Measurements from ENCODE around the gene MSMO1.
A peak's percentile ranks its signal among the peaks of the same experiment; 100 is the strongest.
"Not testable (repeated sequence)": the region's sequence is repeated elsewhere in the genome, so short reads cannot be mapped to it uniquely, and the experiment has no call there.

The MSMO1 gene

GRCh38 chr4:165325732-165326512 is 1.5 kb upstream of the MSMO1 start:
- DNase-seq, result peak; percentile 30

DNA sequence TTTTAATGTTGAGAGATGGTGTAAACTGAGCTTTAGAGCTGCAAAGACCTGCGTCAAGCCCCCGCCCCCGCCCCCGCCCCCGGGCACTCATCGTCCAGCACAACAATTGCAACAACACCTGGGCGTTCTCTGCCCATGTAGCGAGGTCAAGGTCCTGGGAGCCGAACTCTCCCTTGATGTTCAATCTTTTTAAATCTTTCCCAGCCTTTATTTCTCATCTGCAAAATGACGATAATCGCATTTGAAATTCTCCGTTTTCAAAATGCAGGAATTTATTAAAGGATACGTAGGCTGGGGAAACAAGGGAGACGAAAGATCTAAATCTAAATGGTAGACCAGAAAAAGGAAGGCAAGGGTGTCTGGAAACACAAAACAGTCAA is 648 bp upstream of the MSMO1 start:
- DNase-seq, result no peak

GRCh38 chr4:165328101-165328425 is 594 bp downstream of the MSMO1 start:
- no peak for DNase-seq

GRCh38 chr4:165328708-165329107 is 1.2 kb downstream of the MSMO1 start:
- DNase-seq, result no peak

DNA sequence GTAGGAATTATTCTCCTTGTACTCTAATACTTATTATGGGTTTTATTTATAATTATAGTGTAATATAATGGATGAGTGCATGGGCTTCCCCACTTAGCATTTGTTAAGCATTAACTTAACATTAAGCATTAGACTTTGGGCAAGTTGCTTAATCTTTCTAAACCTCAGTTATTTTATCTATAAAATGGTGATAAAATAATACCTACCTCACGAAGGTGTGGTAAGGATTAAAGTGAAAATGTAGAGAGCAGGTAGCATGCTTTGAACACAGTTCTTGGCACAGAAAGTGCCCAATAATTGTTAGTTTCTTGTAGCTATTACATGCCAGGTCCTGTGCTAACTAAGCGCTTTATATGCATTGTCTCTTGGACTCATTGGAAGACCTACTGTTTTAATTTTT is 2.6 kb downstream of the MSMO1 start:
- no peak for DNase-seq

- DNase-seq, result no peak
These were observed 3.2 kb downstream of the MSMO1 start for GRCh38 chr4:165330666-165331065.

DNA sequence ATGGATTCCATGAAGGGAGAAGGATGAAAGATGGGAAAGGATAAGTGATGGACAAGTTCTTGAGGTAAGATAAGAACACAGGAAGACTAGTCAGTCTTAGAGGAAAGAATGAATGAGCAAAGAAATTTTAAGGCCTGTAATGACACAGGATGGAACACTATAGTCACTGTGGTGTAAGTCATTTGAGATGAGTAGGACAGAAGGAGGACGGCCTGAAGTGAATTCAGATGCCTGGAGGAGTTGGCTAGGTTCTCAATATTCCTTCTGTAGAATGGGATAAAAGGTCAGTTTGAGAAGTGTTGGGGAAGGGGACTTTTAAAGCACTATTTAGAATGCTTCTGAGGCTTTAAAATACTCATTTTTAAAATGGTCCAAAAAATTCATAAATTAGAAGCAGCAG is 3.9 kb downstream of the MSMO1 start:
- DNase-seq, result no peak

DNA sequence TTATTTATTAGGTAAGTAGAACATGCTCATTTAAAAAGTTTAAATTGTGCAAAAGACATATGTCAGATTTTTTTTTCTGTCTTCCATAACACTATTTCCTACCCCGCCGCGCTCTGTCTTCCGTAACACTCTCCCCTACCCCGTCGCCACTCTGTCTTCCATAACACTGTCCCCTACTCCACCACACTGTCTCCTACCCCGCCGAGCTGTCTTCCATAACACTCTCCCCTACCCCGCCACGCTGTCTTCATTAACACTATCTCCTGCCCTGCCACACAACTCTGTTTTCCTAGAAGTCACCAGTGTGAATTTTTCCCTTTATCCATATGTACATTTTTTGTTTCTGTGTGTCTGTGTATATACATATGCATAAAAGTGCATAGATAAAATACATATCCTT is 4.4 kb downstream of the MSMO1 start:
- no peak for DNase-seq

- DNase-seq, result no peak
These were observed 5.0 kb downstream of the MSMO1 start for GRCh38 chr4:165332502-165332901.

DNA sequence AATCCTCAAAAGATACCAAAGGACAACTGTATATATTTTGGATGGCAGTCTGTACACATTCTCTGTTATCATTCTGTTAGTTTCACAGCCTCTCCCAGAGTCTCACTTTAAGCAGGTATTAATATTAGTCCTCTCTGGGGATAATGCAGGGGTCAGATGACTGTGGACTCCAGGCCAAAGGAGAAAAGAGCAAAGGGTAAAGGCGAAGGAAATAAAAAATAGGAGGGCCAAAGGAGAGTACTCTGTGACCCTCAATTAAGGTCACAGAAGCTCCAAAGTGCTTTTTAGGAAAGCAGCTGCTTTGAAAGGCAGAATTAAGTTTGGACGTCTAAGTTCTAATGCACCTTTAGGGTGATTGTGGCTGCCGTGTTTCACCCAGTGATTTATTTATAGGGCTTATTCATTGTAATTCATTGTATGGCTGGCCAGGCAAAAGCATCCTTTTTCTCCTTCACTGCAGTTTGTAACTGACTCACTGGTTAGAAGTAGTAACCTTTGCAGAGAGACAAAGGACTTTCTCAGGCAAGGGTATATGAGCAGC is 7.8 kb downstream of the MSMO1 start:
- no peak for DNase-seq

DNA sequence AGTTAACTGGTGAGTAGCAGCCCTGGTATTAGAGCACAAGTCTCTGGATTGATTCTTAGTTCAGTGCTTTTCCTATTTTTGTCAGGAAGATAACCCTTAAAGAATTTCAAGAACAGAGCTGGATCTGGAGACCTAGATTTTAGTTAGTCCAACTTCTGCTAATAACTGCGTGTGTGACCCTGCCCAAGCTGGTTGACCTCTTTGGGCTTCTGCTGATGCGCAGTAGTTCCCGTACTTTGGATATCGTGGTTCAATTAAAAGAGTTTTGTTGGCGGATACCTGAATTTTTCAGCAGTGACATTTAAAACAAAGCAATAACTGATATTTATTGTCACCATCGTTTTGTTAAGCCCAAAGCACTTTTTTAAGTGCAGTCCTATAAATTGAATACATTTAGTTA is 9.3 kb downstream of the MSMO1 start:
- DNase-seq, result no peak

- DNase-seq, result not testable (repeated sequence)
These were observed 14.9 kb downstream of the MSMO1 start for GRCh38 chr4:165342340-165342739.

DNA sequence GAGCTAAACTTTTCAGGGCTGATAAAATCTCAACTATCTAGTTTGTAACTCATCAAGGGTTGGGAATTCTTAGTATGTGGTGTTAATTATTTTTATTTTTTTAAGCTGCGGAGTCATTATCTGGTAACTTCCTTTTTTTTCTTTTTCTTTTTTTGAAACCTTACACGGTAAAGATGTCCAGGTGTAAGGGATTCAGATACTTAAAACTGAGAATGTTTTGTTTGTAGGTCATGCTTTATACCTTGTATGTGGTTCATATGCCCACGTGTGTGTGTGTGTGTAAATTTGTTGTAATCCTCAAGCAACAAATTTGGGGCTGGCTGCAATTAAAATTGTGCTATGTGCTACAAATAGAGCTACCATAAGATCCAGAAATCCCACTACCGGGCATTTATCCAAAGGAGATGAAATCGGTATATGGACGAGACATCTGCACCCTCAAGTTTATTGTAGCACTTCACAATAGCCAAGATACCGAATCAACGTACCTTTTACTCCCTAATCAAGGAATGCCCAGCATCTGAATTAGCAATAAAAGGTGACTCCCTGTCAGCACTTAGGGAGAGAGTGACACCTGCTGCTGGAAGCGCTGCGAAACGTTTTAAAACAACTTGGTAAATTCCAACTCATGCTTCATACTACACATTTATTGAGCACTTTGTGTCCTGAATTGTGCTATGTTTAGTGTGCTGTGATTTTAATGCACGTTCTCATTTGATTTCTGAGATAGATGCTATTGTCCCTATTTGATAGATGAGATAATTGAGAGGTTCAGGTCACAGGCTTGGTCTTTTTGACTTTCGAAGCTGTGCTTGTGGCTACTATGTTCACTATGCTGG is 16.1 kb downstream of the MSMO1 start:
- DNase-seq, result no peak

DNA sequence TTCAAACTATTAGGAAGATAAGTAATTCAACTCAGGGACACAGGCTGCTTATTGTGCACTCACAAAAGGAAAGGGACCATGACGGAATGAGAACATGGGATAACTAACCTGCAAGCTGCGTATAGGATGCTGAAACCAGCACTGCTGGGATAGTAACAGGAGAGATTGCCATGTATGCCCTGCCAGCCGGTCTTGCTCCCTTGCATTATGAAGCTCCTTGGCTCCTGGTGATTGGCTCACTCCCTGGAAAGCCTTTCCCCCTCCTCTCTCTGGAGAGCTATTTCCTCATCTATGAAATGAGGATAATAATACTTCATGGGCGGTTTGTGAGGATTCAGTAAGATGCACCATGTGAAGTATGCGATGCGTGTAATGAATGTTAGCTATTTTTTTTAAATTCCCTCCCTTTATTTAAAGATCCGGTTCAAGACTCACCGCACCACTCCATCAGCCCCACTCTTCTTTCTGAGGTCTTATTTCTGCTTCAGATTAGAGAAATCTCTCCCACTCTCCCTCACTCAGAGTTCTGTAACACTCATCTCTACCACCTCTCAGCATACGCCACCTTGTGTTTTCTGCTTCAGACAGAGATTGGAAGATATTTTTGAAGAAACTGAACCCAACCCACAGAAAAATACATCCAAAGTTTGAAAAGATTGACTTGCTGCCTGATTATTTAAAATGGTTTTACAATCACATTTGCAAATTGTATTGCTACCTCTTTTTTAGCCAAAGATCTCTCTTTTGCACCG is 18.4 kb downstream of the MSMO1 start:
- DNase-seq, result no peak

DNA sequence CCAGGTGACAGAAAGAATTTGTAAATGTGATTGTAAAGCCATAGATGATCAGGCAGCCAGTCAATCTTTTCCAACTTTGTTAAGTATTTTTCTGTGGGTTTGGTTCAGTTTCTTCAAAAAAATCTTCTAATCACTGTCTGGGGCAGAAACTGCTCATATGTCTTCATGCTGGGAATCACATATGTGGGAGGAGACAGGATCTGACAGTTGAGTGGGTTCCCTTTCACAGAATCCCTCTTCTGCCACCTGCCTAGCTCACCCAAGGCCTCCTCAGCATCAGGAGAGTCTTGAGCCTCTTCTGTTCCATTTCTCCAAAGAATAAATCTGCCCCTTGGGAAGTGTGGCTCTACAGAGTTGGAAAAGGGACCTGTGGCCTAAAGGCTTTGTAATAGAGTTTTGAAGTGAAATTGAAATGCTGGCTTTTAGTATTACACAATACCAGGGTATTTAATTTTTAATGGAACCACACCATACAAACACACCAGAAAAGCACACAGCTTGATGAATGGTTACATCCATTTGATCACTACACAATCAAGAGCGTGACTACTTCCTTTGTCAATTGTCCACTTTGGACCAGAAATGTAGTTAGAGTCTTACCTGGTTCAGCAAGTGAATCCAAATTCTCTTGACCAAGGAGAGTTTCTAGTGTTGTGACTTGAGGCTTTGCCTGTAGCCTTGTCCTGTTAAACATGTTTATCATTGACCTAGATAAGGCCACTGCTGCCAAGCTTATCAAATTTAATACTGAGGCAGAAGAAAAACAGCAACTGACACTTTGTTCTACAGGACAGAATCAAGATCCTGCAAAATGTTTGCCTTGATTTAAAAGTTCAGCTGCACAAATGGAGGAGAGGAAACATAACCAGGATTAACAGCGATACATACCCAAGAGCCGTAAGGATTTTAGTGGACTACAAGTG is 20.4 kb downstream of the MSMO1 start:
- no peak for DNase-seq

GRCh38 chr4:165351359-165352130 is 24.1 kb downstream of the MSMO1 start:
- DNase-seq, result no peak

DNA sequence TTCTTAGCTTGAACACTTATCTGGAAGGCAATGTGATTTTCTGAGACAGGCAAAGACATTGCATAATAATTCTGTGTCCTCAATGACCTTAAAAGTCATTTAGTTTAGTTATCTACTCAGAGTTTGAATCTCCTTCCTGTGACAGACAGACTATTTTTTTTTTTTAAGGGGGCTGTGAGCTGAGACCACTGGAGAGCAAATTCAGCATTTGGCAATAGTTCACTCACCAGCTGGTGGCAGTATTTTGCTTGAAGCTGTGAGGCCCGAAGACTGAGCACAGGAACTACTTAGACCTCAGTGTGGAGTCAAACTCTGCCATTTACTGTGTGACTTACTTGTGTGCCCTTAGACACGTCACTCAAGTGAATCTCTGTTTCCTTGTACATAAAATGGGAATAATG is 28.4 kb downstream of the MSMO1 start:
- no peak for DNase-seq

- no peak for DNase-seq
These were observed 32.0 kb downstream of the MSMO1 start for GRCh38 chr4:165359506-165359905.

- no peak for DNase-seq
These were observed 32.7 kb downstream of the MSMO1 start for GRCh38 chr4:165360041-165360695.

DNA sequence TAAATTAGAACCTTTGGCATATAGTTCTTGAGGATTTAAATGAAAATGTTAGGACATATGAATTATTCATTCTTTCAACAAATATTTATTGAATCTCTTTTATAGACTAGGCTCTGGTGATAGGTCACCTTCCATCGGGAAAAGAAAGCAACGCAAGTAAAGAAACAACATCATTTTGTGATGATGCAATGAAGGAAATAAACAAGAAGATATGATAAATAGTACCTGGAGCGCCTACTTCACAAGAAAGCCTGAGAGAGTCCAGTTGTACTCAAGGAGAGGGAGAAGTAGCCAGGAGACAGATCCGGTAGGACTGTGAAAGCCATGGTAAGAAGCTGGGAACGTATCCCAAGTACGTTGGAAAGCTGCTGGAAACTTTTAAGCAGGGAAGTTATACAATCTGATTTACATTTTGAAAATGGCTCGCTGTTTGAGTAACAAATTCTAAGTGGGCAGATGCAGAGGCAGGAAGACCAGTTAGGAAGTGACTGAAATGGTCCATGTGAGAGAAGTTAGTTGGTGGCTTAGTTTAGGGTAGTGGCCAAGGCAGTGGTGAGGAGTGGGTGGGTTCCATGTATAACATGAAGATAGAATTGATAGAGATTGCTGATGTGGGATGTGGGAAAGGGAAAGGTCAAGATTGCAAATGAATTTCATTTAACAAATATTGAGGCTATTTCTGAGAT is 33.7 kb downstream of the MSMO1 start:
- no peak for DNase-seq

All from T1000 (cell line).